ENCODE results near the gene FHDC1.

DNA sequence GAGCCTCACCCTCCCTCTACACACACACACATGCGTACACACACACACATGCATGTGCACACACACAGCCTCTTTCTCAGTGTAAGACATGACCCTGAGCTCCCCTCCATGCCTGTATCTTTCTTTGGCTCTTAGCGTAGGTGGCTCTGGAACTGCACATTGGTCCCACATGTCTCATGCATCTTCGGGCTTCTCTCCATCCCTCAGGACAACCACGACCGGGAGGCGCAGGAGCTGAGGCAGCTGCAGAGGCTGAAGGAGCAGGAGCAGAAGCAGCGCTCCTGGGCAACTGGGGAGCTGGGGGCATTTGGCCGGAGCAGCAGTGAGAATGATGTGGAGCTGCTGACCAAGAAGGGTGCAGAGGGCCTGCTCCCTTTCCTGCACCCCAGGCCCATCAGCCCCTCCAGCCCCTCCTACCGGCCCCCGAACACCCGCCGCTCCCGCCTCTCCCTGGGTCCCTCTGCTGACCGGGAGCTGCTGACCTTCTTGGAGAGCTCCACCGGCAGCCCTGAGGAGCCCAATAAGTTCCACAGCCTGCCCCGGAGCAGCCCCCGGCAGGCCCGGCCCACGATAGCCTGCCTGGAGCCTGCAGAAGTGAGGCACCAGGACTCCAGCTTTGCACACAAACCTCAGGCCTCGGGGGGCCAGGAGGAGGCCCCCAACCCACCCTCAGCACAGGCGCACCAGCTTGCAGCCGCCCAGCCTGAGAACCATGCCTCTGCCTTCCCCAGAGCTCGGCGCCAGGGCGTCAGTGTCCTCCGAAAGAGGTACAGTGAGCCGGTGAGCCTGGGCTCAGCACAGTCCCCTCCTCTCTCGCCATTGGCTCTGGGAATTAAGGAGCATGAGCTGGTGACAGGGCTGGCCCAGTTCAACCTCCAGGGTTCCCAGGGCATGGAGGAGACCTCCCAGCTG lies 38.6 kb downstream of the FHDC1 start:
- TF ChIP-seq, protein P1, sequence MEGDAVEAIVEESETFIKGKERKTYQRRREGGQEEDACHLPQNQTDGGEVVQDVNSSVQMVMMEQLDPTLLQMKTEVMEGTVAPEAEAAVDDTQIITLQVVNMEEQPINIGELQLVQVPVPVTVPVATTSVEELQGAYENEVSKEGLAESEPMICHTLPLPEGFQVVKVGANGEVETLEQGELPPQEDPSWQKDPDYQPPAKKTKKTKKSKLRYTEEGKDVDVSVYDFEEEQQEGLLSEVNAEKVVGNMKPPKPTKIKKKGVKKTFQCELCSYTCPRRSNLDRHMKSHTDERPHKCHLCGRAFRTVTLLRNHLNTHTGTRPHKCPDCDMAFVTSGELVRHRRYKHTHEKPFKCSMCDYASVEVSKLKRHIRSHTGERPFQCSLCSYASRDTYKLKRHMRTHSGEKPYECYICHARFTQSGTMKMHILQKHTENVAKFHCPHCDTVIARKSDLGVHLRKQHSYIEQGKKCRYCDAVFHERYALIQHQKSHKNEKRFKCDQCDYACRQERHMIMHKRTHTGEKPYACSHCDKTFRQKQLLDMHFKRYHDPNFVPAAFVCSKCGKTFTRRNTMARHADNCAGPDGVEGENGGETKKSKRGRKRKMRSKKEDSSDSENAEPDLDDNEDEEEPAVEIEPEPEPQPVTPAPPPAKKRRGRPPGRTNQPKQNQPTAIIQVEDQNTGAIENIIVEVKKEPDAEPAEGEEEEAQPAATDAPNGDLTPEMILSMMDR (IDR thresholded peaks at IDR 0.05; ENCODE audit: low read length): no peak
- no peak for TF ChIP-seq EZH2 (IDR thresholded peaks at IDR 0.05; ENCODE audit: borderline replicate concordance, low read length)

All from OCI-LY1 (cell line).